NCI-H1436 (cell line): ENCODE data around the gene AGTRAP.

Source experiments
- DNase-seq: peaks from one replicate; lab custom pipeline; 2025; lab: John Stamatoyannopoulos, UW

The AGTRAP gene

GRCh38 chr1:11706292-11706691 is 29.6 kb upstream of the AGTRAP start:
- no peak for DNase-seq

DNA sequence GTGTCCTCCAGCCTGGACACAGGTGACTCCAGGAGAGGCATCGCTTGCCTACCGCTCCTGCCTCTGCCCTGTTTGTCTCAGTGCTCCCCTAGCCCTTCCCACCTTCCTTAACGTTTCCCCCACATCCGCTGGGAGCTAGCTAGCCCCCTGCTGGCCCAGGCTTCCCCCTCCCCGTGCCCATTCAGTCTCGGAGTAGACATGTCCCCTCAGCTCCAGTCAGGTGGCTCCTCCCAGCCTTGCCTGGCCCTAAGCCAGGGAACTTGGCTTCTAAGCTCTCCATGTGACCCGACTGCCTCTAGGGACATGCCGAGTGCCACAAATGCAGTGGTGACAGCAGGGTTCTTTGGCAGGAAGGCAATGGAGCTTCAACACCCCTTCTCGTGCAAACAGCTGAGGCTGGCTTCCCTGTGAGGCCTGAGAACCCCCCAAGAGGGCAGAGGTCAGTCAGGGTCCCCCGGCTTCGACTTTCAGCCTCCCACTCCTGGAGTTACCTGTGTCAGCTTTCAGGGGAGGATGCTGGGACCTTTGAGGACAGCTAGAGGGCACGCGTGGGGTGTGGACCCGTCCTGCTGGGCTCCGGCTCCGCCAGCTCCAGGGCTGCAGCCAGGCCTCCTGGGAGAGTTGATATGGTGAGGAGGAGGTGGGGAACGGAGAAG is 28.2 kb upstream of the AGTRAP start:
- DNase-seq: peak; percentile 92

DNA sequence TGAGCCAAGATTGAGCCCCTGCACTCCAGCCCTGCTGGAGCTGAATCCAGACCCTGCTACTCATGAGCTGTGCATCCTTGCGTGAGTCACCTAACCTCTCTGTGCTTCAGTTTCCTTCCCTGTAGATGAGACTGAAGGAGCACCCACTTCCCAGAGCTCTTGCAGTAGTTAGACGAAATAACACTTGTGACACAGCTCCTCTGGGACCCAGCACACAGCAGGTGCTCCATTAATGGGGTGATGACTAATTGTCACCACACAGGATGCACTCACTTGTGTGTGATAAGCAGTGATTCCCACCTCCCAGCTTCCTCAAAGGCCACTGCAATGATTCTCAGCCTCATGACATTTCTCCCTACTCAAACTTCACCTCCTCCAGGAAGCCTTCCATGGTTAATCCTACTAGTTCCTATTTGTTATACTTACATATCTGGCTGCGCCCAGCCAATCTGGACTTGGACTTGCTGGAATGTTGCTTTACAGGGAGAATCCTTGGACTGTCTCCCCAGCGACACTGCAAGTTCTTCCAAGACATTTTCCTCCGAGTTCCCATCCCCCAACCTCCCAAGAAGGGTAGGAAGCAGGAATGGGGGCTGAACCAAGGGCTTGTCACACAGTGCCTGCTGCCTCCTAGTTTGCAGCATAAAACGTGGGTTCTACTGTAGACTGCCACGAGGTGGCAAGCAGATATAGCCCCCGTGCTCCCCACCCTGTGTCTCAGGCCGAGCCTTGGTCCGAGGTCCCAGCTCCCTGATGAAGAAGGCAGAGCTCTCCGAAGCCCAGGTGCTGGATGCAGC is 27.2 kb upstream of the AGTRAP start:
- no peak for DNase-seq

DNA sequence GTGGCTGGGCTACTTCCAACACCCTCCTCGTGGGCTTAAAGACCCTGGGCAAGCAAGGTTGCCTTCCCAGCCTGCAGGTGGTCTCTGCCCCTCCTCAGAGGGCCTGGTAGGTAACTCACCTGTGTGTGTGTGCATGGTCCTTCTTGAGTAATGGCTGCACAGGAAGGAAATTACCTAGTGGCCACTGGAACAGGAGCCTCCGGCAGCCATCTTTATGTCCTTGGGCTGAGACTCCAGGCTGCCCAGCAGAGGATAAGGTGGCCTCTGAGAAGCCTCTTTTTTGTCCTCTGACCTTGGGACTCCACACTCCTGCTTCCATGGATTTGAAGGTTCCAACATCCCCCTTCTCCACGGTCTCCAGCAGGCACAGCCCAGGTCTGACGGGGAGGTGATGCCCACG is 24.4 kb upstream of the AGTRAP start:
- no peak for DNase-seq

DNA sequence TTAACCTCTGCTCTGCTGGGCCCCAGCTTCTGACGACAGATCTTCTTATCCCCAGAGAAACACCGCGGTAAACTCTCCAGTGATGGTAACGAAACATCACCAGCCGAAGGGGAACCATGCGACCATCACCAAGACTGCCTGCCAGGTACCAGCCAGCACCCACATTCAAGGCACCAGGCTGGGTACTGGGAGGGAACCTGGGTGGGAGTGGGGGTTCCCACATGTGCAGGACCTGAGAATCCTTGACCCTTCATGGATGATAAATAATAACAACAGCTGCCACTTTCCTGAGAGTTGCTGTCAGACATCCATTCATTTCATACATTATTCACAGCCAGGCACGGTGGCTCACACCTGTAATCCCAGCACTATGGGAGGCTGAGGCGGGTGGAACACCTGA is 23.7 kb upstream of the AGTRAP start:
- no peak for DNase-seq

GRCh38 chr1:11713095-11713494 is 22.8 kb upstream of the AGTRAP start:
- DNase-seq: no peak

DNA sequence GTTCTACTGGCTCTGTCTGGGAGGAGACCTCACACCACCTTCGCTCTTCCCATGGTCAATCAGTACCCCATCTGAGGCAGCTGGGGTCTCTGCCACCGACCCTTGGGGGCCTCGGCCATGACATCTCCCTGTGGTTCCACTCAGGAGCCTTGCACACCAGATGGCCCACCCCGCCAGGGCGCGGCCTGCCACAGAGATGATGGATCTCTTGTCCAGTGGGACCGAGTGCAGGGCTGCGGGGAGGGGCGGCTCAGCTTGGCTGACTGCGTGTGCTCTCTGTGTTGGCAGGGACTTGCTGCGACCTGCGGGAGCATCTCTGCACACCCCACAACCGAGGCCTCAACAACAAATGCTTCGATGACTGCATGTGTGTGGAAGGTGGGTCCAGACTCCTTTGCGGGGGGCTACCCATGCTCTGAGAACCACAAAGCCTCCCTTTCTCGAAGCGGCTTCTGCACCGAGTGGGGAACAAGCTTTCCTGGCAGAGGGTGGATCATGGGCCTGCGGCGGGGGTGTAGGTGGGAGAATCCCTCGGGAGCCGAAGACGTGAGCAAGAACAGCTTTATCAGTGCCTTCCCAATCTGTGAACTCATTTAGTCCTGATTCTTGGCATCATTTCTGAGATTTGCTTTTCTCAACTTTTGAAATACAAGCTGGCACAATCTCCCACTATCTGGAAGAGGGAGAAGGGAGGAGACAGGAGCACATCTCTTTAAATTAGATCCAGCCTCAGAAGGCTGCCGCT is 20.9 kb upstream of the AGTRAP start:
- no peak for DNase-seq

DNA sequence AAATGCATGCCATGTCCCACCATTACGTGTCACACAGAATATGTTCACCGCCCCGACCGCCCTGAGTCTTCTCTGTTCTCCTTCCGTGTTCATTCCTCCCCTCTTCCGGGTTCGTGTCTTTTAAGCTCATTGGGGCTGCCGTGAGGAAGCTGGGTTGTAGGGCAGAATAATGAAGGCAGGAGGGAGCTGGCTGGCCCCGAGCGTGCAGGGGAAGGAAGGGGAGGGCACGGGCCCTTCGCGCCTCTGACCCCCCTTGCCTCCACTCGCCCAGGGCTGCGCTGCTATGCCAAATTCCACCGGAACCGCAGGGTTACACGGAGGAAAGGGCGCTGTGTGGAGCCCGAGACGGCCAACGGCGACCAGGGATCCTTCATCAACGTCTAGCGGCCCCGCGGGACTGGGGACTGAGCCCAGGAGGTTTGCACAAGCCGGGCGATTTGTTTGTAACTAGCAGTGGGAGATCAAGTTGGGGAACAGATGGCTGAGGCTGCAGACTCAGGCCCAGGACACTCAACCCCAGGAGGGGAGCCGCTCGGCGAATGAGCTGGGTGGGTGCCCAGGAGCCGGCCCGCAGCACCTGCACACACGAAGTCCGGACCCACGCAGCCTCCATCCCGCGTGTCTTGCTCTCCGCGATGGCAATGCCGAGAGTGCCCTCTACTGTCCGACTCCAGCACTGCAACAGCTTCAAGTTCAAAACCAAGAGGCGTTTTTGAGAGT is 16.5 kb upstream of the AGTRAP start:
- DNase-seq: peak; percentile 54

- DNase-seq: no peak
These were observed 15.9 kb upstream of the AGTRAP start for GRCh38 chr1:11720033-11720376.

GRCh38 chr1:11720525-11720924 is 15.4 kb upstream of the AGTRAP start:
- DNase-seq: no peak

DNA sequence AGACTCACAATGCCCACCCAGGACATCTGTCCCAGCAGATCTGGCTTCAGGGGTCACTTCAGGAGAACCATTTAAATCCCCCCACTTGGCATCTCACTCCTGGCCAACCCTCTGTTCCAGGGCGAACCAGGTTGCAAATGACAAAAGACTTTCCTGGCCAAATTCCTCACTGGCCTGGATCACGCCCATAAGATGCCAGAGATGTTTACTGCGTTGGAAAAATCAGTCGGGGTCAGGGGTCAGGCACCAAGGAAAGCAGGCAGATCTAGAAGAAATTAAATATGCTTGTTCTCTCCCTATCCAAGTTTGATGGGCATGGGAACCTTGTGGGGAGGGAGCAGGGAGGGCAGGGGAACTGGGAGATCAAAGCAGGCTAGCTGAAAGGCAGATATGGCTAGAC is 14.6 kb upstream of the AGTRAP start:
- DNase-seq: no peak

DNA sequence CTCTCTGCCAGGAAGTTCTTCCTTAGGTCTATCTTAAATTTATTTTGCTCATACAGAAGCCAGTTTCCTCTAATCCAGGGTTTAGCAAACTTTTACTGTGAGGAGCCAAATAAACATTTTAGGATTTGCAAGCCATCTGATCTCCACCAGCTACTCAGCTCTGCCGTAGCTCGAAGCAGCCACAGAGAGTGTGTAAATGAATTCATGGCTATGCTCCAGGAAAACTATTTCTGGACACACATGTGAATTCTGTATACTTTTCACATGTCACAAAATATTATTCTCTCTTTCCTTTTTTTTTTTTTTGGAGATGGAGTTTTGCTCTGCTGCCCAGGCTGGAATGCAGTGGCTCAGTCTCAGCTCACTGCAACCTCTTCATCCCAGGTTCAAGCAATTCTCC is 13.4 kb upstream of the AGTRAP start:
- DNase-seq: no peak

DNA sequence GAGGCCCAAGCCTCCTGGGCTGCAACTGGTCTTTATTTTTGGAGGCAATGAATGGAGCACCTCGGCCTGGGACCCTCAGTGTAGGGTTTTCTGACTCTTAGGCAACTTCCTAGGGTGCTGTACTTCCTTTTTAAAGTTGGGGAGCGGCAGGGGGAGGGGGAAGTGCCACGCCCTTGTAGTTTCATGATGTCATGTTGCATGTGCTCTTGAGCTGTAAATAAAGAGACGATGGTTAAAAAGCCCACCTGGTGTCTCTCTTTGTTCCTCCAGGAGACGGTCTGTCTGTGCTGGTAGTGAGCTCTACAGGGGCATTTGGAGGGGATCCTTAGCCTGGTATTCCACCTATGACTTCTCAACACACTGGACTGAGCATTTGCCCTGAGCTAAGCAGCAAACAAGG is 10.3 kb upstream of the AGTRAP start:
- DNase-seq: no peak

DNA sequence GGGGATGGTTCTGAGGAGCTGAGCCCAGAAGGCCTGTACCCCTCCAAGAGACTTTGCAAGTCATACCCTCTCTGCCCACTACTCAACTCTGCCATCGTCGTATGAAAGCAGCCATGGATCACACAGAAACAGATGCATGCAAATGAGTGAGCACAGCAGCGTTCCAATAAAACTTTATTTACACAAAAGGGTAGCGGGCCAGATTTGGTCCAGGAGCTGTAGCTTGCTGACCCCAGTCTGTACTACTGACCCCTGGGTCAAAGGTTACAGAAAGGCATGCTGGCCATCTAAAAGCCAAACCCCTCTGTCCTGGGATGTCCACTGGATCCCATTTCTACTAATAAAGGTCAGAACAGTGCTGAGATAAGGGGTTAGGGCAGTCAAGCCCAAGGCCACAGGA is 8.8 kb upstream of the AGTRAP start:
- no peak for DNase-seq

GRCh38 chr1:11728126-11728806 is 7.7 kb upstream of the AGTRAP start:
- DNase-seq: no peak

DNA sequence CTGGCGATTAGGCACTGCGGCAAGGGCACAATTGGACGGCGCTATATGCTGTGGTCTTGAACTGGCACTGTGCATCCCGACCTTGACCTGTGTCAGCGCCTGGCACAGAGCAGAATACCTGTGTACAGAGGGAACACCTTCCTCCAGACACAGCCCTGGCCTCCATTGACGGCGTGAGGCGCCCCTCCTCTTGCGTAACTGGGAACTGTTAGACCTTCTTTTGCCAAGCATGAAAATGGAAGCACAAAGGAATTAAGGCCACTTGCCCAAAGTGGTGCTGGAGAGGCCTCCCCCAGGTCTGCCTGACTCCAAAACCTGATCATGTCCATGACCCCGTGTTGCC is 6.8 kb upstream of the AGTRAP start:
- no peak for DNase-seq

DNA sequence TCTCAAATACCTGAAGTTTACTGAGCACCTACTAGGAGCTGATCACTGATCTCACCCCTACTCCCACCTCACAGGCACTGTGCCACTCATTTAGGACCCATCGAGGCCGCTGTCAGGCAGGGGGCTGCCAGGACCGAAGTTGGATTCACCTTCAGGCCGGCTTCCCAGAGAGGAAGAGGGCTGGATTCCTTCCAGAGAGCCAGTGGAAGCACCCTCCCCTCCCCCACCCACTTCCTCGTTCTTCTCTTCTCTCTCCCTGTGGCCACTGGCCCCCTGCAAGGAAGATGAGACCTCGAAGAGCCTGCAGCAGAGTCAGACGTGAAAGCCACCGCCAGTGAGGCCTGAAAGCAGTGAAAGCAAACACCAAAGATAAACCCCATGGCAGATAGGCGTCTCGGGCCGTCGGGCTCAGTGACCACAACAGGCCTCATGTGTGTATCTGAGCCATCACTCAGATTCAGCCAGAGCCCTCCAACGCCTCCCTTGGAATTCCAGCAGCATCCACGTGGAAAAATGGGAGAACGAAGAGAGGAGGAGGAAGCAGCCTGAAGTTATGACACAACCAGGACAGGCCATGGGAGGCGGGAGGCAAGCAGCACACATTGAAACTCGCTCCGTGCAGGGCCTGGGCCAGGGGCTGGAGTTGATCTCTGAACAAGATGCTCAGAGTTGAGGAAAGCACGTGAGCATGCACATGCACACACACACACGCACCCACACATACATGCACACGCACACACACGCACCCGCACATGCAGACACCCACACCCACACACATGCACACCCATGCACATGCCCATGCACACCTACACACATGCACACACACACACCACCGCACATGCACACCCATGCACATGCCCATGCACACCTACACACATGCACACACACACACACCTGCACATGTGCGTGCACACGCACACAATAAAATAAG is 6.2 kb upstream of the AGTRAP start:
- DNase-seq: no peak

- DNase-seq: no peak
These were observed 5.5 kb upstream of the AGTRAP start for GRCh38 chr1:11730429-11730891.

- peak; percentile 53 for DNase-seq
These were observed 4.1 kb upstream of the AGTRAP start for GRCh38 chr1:11731691-11732283.

DNA sequence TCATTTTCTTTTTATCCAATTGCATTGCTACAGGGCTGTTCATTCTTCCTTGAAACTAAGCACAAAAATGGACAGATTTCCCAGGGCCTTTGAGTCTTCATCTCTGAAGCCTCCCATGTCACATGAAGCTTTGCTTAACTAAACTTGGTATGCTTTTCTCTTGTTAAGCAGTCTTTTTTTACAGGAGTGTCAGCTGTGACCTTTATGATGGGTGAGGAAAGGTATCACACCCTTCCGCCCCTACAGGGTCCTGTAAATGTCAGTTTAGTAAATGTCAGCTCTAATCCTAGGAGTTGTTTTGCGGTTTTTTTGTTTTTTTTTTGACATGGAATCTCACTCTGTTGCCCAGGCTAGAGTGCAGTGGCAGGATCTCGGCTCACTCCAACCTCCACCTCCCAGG is 2.6 kb upstream of the AGTRAP start:
- DNase-seq: no peak

DNA sequence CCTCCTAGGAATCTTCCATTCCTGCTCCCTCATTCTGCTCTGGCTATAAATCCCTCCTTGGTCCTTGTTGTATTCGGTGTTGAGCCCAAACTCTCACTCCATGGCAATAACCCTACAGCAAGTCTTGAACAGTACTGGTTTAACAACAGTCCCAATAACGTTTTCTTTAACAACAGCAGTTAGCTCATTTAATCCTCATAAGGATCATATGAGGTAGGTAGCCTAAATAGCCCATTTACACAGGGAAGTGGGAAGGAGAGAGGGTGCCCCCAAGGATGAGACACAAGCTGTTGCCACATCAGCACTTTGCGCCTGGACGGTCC is 444 bp upstream of the AGTRAP start:
- no peak for DNase-seq
